ENCODE data around the gene XNDC1N. TPM values are rescaled to one million over a fixed set of nuclear protein-coding genes. Genes with fewer than 3 reads are reported as not detected.

The XNDC1N gene
- total RNA-seq, 1 donor from 2014 or later = 6.6 TPM

Other genes starting within 250 kb of the XNDC1N start
- not detected in 2 replicates for gene DEFB108B, start 95.4 kb downstream of the XNDC1N start, total RNA-seq (ENCODE audit: low replicate concordance)
- gene DEFB131B, start 50.1 kb downstream of the XNDC1N start, total RNA-seq (ENCODE audit: low replicate concordance) = not detected in 2 replicates
- gene RNF121, start 452 bp upstream of the XNDC1N start, total RNA-seq (ENCODE audit: low replicate concordance) = 16.7 and 31.8 TPM in 2 replicates
- gene IL18BP, start 70.3 kb upstream of the XNDC1N start, total RNA-seq (ENCODE audit: low replicate concordance) = 7.5 and 10.3 TPM in 2 replicates
- 130 and 337 TPM in 2 replicates for gene NUMA1, start 151.9 kb upstream of the XNDC1N start, total RNA-seq (ENCODE audit: low replicate concordance)
- 10.5 and 15.0 TPM in 2 replicates for gene LRRC51, start 152.3 kb upstream of the XNDC1N start, total RNA-seq (ENCODE audit: low replicate concordance)
- gene LAMTOR1, start 174.7 kb upstream of the XNDC1N start, total RNA-seq (ENCODE audit: low replicate concordance) = 41.6 and 73.2 TPM in 2 replicates
- not detected in 2 replicates for gene TOMT, start 177.3 kb upstream of the XNDC1N start, total RNA-seq (ENCODE audit: low replicate concordance)
- 44.7 and 45.6 TPM in 2 replicates for gene ANAPC15, start 184.1 kb upstream of the XNDC1N start, total RNA-seq (ENCODE audit: low replicate concordance)
- not detected in 2 replicates for gene FOLR3, start 207.1 kb upstream of the XNDC1N start, total RNA-seq (ENCODE audit: low replicate concordance)

All from neural progenitor cell (in vitro differentiated cells).